ENCODE data around the gene TYW3.

TYW3 gene

GRCh38 chr1:74791491-74791890 lies 58.5 kb downstream of the TYW3 start:
- Histone ChIP-seq H3K27me3 (ENCODE audit: insufficient read depth, low read length) (no peaks in the 10 kb centered on the region), H3K4me1 (ENCODE audit: insufficient read depth, low read length, severe bottlenecking) (no peaks in the 10 kb centered on the region), H3K9me2 (ENCODE audit: low read depth, low read length) (no peaks in the 10 kb centered on the region), H3K27ac (ENCODE audit: low read depth, low read length, poor library complexity, severe bottlenecking) (no peak overlapping the region), H3K4me3 (ENCODE audit: low read depth, low read length, poor library complexity, severe bottlenecking) (no peak overlapping the region), H3K9ac (ENCODE audit: low read length) (no peak overlapping the region), H3K9me3 (ENCODE audit: low read length) (no peaks in the 10 kb centered on the region), H3K36me3 (ENCODE audit: insufficient read depth, low read length) (no peaks in the 10 kb centered on the region), H3K4me2 (ENCODE audit: low read length) (no peak overlapping the region), H3F3A (ENCODE audit: insufficient read depth, low read length) (no peaks in the 10 kb centered on the region), H2AFZ (ENCODE audit: low read length) (no peak overlapping the region), H3K79me2 (ENCODE audit: insufficient read depth, low read length) (no peaks in the 10 kb centered on the region), H4K20me1 (ENCODE audit: insufficient read depth, low read length) (no peaks in the 10 kb centered on the region)
- TF ChIP-seq EZH2 (IDR thresholded peaks at IDR 0.05; ENCODE audit: borderline replicate concordance, low read length): no peak
- TF ChIP-seq, protein P1, sequence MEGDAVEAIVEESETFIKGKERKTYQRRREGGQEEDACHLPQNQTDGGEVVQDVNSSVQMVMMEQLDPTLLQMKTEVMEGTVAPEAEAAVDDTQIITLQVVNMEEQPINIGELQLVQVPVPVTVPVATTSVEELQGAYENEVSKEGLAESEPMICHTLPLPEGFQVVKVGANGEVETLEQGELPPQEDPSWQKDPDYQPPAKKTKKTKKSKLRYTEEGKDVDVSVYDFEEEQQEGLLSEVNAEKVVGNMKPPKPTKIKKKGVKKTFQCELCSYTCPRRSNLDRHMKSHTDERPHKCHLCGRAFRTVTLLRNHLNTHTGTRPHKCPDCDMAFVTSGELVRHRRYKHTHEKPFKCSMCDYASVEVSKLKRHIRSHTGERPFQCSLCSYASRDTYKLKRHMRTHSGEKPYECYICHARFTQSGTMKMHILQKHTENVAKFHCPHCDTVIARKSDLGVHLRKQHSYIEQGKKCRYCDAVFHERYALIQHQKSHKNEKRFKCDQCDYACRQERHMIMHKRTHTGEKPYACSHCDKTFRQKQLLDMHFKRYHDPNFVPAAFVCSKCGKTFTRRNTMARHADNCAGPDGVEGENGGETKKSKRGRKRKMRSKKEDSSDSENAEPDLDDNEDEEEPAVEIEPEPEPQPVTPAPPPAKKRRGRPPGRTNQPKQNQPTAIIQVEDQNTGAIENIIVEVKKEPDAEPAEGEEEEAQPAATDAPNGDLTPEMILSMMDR (IDR thresholded peaks at IDR 0.05; ENCODE audit: low read length): no peak

- TF ChIP-seq, protein P1 (IDR thresholded peaks at IDR 0.05; ENCODE audit: low read length): no peak
- no peak for TF ChIP-seq EZH2 (IDR thresholded peaks at IDR 0.05; ENCODE audit: borderline replicate concordance, low read length)
- no peaks in the 10 kb centered on the region for H3F3A ChIP-seq (ENCODE audit: insufficient read depth, low read length)
- no peaks in the 10 kb centered on the region for H3K9me3 ChIP-seq (ENCODE audit: low read length)
- no peaks in the 10 kb centered on the region for H3K36me3 ChIP-seq (ENCODE audit: insufficient read depth, low read length)
- H4K20me1 ChIP-seq (ENCODE audit: insufficient read depth, low read length): no peaks in the 10 kb centered on the region
- H2AFZ ChIP-seq (ENCODE audit: low read length): no peak overlapping the region
- no peak overlapping the region for H3K4me3 ChIP-seq (ENCODE audit: low read depth, low read length, poor library complexity, severe bottlenecking)
- H3K9ac ChIP-seq (ENCODE audit: low read length): no peak overlapping the region
- H3K27ac ChIP-seq (ENCODE audit: low read depth, low read length, poor library complexity, severe bottlenecking): no peak overlapping the region
- H3K4me2 ChIP-seq (ENCODE audit: low read length): no peak overlapping the region
- H3K4me1 ChIP-seq (ENCODE audit: insufficient read depth, low read length, severe bottlenecking): no peaks in the 10 kb centered on the region
- no peaks in the 10 kb centered on the region for H3K79me2 ChIP-seq (ENCODE audit: insufficient read depth, low read length)
- no peaks in the 10 kb centered on the region for H3K27me3 ChIP-seq (ENCODE audit: insufficient read depth, low read length)
- H3K9me2 ChIP-seq (ENCODE audit: low read depth, low read length): no peaks in the 10 kb centered on the region
These were observed 66.2 kb downstream of the TYW3 start for GRCh38 chr1:74799119-74799657.

GRCh38 chr1:74811436-74812179 lies 78.7 kb downstream of the TYW3 start:
- H3K79me2 ChIP-seq (ENCODE audit: insufficient read depth, low read length): no peaks in the 10 kb centered on the region
- H3K27me3 ChIP-seq (ENCODE audit: insufficient read depth, low read length): no peaks in the 10 kb centered on the region
- no peak for TF ChIP-seq EZH2 (IDR thresholded peaks at IDR 0.05; ENCODE audit: borderline replicate concordance, low read length)
- TF ChIP-seq, protein P1 (IDR thresholded peaks at IDR 0.05; ENCODE audit: low read length): no peak
- H3K4me3 ChIP-seq (ENCODE audit: low read depth, low read length, poor library complexity, severe bottlenecking): no peak overlapping the region
- H3K9ac ChIP-seq (ENCODE audit: low read length): no peak overlapping the region
- no peaks in the 10 kb centered on the region for H3K9me2 ChIP-seq (ENCODE audit: low read depth, low read length)
- no peaks in the 10 kb centered on the region for H3K9me3 ChIP-seq (ENCODE audit: low read length)
- no peaks in the 10 kb centered on the region for H3F3A ChIP-seq (ENCODE audit: insufficient read depth, low read length)
- H3K27ac ChIP-seq (ENCODE audit: low read depth, low read length, poor library complexity, severe bottlenecking): no peak overlapping the region
- H3K4me1 ChIP-seq (ENCODE audit: insufficient read depth, low read length, severe bottlenecking): no peaks in the 10 kb centered on the region
- H3K4me2 ChIP-seq (ENCODE audit: low read length): no peak overlapping the region
- no peak overlapping the region for H2AFZ ChIP-seq (ENCODE audit: low read length)
- H4K20me1 ChIP-seq (ENCODE audit: insufficient read depth, low read length): no peaks in the 10 kb centered on the region
- H3K36me3 ChIP-seq (ENCODE audit: insufficient read depth, low read length): no peaks in the 10 kb centered on the region

Data from OCI-LY1 (cell line).